HG02938 (cell line): ENCODE results near the gene NWD2.
"Not testable (repeated sequence)": the region's sequence is repeated elsewhere in the genome, so short reads cannot be mapped to it uniquely, and the experiment has no call there.

Experiments used
- ATAC-seq: cut with Tn5 transposase; IDR thresholded peaks from one replicate; pipeline ENCODE4 v1.9.1; 2021; ENCODE audit warnings: mild to moderate bottlenecking, moderate library complexity; ENCODE audit not compliant: unreplicated experiment

Gene NWD2

DNA sequence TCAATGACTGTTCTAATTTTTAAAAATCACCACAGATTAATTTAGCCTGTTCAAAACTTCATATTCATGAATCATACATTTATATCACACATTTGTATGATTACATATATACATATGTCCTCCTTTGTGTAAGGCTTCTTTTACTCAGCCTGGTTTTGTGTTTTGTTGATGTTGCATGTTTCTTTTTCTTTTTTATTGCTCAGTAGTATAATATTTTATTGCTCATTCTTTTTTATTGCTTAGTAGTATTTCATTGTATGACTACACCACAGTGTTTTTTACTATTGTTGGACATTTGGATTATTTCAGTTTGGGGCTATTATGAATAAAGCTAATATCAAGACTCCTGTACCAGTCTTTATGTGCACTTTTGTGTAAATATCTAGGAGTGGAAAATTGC, 243.1 kb downstream of the NWD2 start:
- no peak for ATAC-seq

DNA sequence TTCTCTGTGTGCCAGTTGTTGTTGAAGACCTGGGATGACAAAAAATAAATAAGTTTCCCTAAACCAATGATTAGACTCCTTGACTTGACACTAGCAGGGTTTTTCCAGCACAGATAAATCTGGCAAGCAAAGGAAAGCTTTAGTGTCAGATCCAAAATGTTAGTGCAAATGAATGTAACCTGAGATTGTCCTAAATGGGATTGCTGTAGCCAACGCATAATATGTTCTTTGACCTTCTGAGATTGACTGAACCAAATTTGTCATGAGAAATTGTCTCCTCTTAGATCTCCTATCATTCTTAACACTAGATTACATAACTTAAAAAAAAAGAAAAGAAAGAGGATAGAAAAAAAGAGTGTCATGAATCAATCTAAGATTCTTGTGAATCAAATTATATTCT, 245.2 kb downstream of the NWD2 start:
- ATAC-seq, result no peak

DNA sequence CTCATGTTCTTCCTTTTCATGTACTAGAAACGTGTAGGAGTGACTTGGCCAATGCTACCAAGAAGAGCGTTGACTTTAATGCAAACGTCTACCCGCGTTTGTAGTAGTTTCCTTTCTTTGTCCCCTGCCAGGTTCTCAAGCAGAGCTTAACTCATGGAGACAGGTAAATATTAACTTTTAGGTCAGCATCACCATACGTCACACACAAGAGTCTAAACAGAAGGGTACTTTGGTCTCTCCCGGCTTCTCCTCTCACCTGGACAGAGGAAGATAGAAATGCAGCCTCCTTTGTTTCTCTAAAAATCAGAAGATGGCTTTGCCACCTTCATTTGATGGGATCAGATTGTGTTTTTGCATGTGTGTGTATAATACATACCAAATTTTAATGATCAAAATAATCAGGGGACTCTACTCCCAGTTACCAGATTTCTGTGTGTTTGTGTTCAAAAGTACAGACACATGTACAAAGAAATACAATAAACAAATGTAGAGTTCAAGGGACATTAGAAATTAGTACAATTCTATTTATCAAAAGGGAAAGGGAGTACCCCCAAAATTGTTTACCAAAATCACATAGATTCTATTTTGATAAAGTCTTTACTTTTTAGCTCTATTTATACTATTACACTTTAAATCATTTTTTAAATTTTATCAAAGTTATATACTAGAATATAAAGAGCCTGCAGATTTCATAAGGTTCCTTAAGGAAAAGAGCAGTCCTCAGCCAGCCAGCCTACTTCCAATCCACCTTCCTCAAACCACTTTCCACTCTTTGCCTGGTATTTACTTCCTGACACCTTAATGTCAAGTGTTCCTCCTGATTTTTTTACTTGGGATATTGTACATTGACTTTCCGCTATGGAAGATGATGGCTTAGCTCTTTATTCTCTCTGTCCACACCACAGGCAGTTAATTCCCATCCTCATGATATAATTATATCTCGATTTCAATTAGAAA, 246.1 kb downstream of the NWD2 start:
- no peak for ATAC-seq

DNA sequence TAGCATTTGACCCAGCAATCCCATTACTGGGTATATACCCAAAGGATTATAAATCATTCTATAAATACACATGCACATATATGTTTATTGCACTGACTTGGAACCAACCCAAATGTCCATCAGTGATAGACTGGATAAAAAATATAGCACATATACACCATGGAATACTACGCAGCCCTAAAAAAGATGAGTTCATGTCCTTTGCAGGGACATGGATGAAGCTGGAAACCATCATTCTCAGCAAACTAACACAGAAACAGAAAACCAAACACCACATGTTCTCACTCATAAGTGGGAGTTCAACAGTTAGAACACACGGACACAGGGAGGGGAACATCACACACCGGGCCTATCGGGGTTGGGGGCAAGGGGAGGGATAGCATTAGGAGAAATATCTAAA, 250.8 kb downstream of the NWD2 start:
- not testable (repeated sequence) for ATAC-seq
